GM12864 (cell line): ENCODE data around the gene KLHL30.

ENCODE experiments used
- DNase-seq: peaks from one replicate; pipeline ENCODE4 v3.0.0-alpha.2; 2011; ENCODE audit warnings: low read depth
- H3K4me3 ChIP-seq: 2 replicates; pipeline ENCODE4 v1.5.1; 2011; ENCODE audit warnings: mild to moderate bottlenecking, low read depth, low read length, control low read depth
- TF ChIP-seq, protein P1 (sequence below): IDR thresholded peaks from 2 replicates; pipeline ENCODE4 v1.5.1; 2011; ENCODE audit warnings: low read depth, mild to moderate bottlenecking, moderate library complexity, low read length, control low read depth, inconsistent platforms; ENCODE audit errors: missing control alignments

Gene KLHL30

DNA sequence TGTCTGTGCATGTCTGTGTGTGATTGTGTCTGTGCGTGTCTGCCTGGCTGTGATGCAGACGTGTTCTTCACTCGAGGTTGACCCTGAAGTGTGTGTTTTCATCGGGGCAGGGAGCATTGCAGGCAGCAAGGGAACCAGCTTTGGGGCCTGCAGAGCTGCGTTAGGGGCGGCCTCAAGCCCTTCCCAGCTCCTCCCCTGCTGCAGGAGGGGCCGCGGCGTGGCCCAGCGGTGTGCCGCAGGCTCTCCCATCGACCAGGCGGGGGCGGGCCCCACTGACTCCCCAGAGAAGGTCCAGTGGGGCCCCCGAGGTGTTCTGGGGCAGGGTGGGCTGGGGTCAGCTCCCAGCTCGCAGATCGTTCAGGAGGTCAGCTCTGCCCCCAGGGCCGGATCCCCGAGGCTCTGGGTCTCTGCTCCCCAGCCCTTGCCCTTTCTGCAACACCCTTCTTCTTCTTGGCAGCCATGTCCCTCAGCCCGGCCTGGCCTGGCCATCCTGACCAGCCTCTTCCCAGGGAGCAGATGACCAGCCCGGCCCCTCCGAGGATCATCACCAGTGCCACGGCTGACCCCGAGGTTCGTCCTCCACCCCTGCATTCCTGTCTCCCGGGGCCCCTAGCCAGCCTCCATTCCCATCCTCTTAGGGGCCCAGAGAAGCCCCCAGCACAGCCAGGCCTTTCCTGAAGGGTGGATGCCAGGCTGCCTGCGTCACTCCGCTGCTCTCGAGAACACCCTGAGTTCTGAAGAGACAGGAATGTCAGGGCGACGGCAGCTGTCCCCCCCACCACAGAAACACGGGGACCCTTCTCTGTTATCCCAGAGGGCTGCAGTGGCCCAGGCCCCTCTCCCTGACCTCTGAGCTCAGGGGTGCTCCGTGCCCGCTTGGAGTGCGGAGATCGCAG is 11.1 kb upstream of the KLHL30 start:
- DNase-seq = no peak
- H3K4me3 ChIP-seq = no peak overlapping the region
- TF ChIP-seq, protein P1, sequence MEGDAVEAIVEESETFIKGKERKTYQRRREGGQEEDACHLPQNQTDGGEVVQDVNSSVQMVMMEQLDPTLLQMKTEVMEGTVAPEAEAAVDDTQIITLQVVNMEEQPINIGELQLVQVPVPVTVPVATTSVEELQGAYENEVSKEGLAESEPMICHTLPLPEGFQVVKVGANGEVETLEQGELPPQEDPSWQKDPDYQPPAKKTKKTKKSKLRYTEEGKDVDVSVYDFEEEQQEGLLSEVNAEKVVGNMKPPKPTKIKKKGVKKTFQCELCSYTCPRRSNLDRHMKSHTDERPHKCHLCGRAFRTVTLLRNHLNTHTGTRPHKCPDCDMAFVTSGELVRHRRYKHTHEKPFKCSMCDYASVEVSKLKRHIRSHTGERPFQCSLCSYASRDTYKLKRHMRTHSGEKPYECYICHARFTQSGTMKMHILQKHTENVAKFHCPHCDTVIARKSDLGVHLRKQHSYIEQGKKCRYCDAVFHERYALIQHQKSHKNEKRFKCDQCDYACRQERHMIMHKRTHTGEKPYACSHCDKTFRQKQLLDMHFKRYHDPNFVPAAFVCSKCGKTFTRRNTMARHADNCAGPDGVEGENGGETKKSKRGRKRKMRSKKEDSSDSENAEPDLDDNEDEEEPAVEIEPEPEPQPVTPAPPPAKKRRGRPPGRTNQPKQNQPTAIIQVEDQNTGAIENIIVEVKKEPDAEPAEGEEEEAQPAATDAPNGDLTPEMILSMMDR = no peak

- no peak overlapping the region for H3K4me3 ChIP-seq
- DNase-seq = no peak
- TF ChIP-seq, protein P1 = no peak
Measured at GRCh38 chr2:238128061-238128440, 10.4 kb upstream of the KLHL30 start.

- no peak overlapping the region for H3K4me3 ChIP-seq
- DNase-seq = no peak
- TF ChIP-seq, protein P1 = no peak
Measured at GRCh38 chr2:238128534-238129001, 9.9 kb upstream of the KLHL30 start.

DNA sequence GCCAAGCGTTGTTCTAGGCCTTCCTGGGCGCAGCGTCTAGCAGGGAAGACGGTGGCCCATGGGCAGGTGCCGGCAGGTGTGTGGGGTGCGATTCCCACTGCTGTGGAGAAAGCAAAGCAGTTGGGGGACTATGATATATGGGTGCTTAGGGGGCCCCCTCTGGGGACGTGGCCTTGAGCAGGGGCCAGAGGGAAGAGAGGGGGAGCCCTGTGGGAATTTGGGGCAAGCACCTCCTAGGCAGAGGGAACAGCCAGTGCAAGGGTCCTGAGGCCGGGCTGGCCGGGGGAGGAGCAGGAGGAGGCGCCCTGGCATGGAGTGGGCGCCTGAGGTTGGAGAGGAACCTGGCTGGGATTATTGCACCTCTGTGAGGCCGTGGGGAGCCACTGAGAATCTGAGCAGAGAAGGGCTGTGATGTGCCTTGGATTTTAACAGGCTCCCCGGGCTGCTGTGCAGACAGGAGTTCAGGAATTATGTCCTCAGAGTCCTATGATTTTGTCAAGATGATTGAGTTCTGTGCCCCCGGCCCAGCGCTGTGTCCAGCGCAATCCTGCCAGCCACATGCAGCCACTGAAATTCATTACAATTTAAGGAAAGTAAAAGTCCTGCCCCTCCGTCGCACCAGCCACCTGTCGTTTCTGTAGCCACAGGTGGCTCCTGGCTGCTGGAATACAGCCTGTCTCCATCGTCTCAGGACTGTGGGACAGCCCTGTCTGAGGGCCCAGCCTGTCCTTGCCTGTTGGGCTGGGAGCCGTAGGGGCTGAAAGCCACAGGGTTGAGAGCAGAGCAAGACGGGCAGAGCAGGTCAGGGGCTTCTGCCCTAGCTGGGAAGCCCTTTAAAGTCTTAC is 9.1 kb upstream of the KLHL30 start:
- TF ChIP-seq, protein P1 = no peak
- DNase-seq = no peak
- H3K4me3 ChIP-seq = no peak overlapping the region

DNA sequence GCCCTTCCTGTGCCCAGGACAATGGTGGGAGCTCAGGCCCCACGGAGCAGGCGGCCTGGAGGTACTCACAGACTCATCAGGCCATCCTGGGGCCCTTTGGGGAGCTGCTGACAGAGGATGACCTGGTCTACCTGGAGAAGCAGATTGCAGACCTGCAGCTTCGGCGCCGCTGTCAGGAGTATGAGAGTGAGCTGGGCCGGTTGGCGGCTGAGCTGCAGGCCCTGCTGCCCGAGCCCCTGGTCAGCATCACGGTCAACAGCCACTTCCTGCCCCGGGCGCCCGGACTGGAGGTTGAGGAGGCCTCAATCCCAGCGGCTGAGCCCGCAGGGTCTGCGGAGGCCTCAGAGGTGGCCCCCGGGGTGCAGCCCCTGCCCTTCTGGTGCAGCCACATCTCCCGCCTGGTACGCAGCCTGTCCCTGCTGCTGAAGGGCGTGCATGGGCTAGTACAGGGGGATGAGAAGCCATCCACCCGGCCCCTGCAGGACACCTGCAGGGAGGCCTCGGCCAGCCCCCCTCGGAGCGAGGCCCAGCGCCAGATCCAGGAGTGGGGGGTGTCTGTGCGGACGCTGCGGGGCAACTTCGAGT is 8.3 kb upstream of the KLHL30 start:
- DNase-seq = no peak

More for the DNA sequence above, 8.3 kb upstream of the KLHL30 start:
- TF ChIP-seq, protein P1 = no peak
- H3K4me3 ChIP-seq = no peak overlapping the region
